BLaER1 (cell line): ENCODE data around the gene SKOR2.
"Not testable (repeated sequence)": the region's sequence is repeated elsewhere in the genome, so short reads cannot be mapped to it uniquely, and the experiment has no call there.

Source experiments
- H3K27ac ChIP-seq: shearing (Covaris generic); formaldehyde crosslinking; 2 replicates; pipeline ENCODE4 v1.8.1; 2022
- H3K27me3 ChIP-seq: shearing (Covaris generic); formaldehyde crosslinking; 2 replicates; pipeline ENCODE4 v1.8.1; 2022
- H3K36me3 ChIP-seq: shearing (Covaris generic); formaldehyde crosslinking; 2 replicates; pipeline ENCODE4 v1.8.1; 2022
- H3K4me1 ChIP-seq: shearing (Covaris generic); formaldehyde crosslinking; 2 replicates; pipeline ENCODE4 v1.8.1; 2022
- H3K4me2 ChIP-seq: shearing (Covaris generic); formaldehyde crosslinking; 2 replicates; pipeline ENCODE4 v1.8.1; 2022
- H3K4me3 ChIP-seq: shearing (Covaris generic); formaldehyde crosslinking; 2 replicates; pipeline ENCODE4 v1.8.1; 2022
- H3K9ac ChIP-seq: shearing (Covaris generic); formaldehyde crosslinking; 2 replicates; pipeline ENCODE4 v1.8.1; 2022
- H3K9me3 ChIP-seq: shearing (Covaris generic); formaldehyde crosslinking; 2 replicates; pipeline ENCODE4 v1.8.1; 2022
- H4K20me1 ChIP-seq: shearing (Covaris generic); formaldehyde crosslinking; 2 replicates; pipeline ENCODE4 v1.8.1; 2022
- Cebpa-rat ChIP-seq: shearing (Covaris generic); IDR thresholded peaks from 2 replicates; pipeline ENCODE4 v1.8.1; 2022

Gene SKOR2

DNA sequence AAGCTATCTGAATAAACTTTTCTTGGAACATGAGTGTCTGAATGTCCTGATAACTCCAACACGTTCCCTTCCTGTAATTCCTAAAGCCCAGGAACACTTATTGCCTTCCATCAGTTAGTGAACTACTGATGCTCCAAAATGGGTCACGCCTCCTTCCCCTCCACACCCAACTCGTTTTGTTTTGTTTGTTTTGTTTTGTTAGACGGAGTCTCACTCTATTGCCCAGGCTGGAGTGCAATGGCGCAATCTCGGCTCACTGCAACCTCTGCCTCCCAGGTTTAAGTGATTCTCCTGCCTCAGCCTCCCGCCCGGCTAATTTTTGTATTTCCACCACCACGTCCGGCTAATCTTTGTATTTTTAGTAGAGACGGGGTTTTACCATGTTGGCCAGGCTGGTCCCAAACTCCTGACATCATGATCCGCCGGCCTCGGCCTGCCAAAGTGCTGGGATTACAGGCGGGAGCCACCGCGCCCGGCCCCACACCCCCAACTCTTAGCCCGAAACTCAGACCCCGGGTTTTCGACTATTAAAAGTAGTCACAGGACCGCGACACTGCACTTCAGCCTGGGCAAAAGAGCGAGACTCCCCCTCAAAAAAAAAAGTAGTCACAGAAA, 76.1 kb downstream of the SKOR2 start:
- Histone ChIP-seq H4K20me1 (peaks cover 48% of the 10 kb centered on the region), H3K27ac (peak overlapping the region; percentile 86)
- no peak; the same call in 1 of the 2 replicates for TF ChIP-seq Cebpa-rat

GRCh38 chr18:47174545-47175116, 76.8 kb downstream of the SKOR2 start:
- peaks cover 54% of the 10 kb centered on the region for H4K20me1 ChIP-seq

More for the DNA sequence above, 76.1 kb downstream of the SKOR2 start:
- Histone ChIP-seq H3K9me3 (no peaks in the 10 kb centered on the region), H3K4me2 (peak overlapping the region; percentile 93), H3K27me3 (no peaks in the 10 kb centered on the region), H3K4me1 (peaks cover 27% of the 10 kb centered on the region), H3K9ac (peak overlapping the region; percentile 89), H3K4me3 (peak overlapping the region; percentile 91), H3K36me3 (peaks cover 23% of the 10 kb centered on the region)

DNA sequence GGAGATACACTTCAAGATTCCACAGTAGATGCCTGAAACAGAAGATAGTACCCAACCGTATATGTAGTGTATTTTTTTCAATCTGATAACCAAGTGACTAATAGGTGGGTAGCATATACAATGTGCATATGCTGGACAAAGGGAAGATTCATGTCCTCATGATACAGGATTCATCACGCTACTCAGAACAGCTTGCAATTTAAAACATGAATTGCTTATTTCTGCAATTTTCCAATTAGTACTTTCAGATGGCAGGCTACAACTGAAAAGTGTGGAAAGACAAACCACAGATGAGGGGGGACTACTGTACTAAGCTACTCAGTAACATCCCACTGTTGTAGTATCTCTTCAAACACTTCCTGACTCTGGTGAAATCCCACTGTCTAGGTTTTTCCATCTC, 79.0 kb downstream of the SKOR2 start:
- no peak for TF ChIP-seq Cebpa-rat
- Histone ChIP-seq H3K4me3 (no peak overlapping the region), H4K20me1 (peaks cover 76% of the 10 kb centered on the region), H3K4me1 (peaks cover 27% of the 10 kb centered on the region), H3K4me2 (no peak overlapping the region), H3K36me3 (peaks cover 23% of the 10 kb centered on the region), H3K27me3 (no peaks in the 10 kb centered on the region), H3K27ac (no peak overlapping the region), H3K9ac (no peak overlapping the region), H3K9me3 (no peaks in the 10 kb centered on the region)

More at GRCh38 chr18:47174545-47175116, 76.8 kb downstream of the SKOR2 start:
- H3K36me3 ChIP-seq, result peaks cover 23% of the 10 kb centered on the region
- H3K4me3 ChIP-seq, result peak overlapping the region; percentile 91
- no peak for TF ChIP-seq Cebpa-rat
- peak overlapping the region; percentile 93 for H3K4me2 ChIP-seq
- no peak overlapping the region for H3K27ac ChIP-seq
- H3K4me1 ChIP-seq, result peaks cover 27% of the 10 kb centered on the region
- no peaks in the 10 kb centered on the region for H3K9me3 ChIP-seq
- no peaks in the 10 kb centered on the region for H3K27me3 ChIP-seq
- peak overlapping the region; percentile 89; the same call in 1 of the 2 replicates for H3K9ac ChIP-seq

DNA sequence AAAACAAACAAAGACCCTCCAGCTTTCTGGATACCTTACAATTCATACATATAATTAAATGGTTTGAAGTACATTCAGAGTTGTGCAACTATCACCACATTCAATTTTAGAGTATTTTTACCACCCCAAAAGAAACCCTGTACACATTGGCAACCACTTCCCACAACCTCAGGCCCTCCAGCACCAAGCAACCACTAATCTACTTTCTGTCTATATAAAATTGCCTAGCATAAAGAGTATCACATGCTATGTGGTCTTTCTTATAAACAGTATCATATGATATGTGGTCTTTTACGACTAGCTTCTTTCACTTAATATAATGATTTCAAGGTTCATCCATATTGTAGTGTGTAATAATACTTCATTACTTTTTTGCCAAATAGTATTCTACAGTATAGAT, 82.5 kb downstream of the SKOR2 start:
- peaks cover 31% of the 10 kb centered on the region for H3K36me3 ChIP-seq
- H3K4me1 ChIP-seq, result peaks cover 14% of the 10 kb centered on the region; the same call in 1 of the 2 replicates
- H3K4me3 ChIP-seq, result no peak overlapping the region
- TF ChIP-seq Cebpa-rat, result no peak
- peaks cover 94% of the 10 kb centered on the region for H4K20me1 ChIP-seq
- H3K27ac ChIP-seq, result no peak overlapping the region
- no peaks in the 10 kb centered on the region for H3K9me3 ChIP-seq
- no peak overlapping the region for H3K9ac ChIP-seq
- H3K27me3 ChIP-seq, result no peaks in the 10 kb centered on the region
- no peak overlapping the region for H3K4me2 ChIP-seq

DNA sequence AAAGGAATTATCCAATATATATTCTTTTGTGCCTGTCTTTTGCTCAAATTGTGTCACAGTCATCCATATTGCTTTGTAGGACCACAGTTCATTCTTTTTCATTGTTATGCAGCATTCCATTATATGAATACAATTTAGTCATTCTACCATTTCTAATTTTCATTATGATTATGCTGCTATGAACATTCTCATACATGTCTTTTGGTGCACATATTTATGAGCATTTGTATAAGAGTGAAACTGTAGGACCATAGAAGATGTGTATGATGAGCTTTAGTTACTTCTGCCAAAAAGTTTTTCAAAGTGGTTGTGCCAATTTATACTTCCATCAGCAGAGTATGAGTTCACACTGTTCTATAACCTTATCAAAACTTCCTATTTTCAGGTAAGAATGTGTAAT, 83.0 kb downstream of the SKOR2 start:
- no peak overlapping the region for H3K9ac ChIP-seq
- no peak for TF ChIP-seq Cebpa-rat
- H3K4me1 ChIP-seq, result peaks cover 14% of the 10 kb centered on the region; the same call in 1 of the 2 replicates
- peaks cover 96% of the 10 kb centered on the region for H4K20me1 ChIP-seq
- peaks cover 29% of the 10 kb centered on the region for H3K36me3 ChIP-seq
- no peaks in the 10 kb centered on the region for H3K9me3 ChIP-seq
- H3K27me3 ChIP-seq, result no peaks in the 10 kb centered on the region
- H3K4me2 ChIP-seq, result no peak overlapping the region
- no peak overlapping the region for H3K4me3 ChIP-seq
- H3K27ac ChIP-seq, result no peak overlapping the region

- Histone ChIP-seq H3K27ac (no peak overlapping the region), H3K9ac (no peak overlapping the region), H3K4me2 (no peak overlapping the region), H3K9me3 (no peaks in the 10 kb centered on the region), H3K27me3 (no peaks in the 10 kb centered on the region), H3K4me1 (no peaks in the 10 kb centered on the region), H3K36me3 (peaks cover 17% of the 10 kb centered on the region; the same call in 1 of the 2 replicates), H3K4me3 (no peak overlapping the region), H4K20me1 (peaks cover 96% of the 10 kb centered on the region)
- no peak for TF ChIP-seq Cebpa-rat
Measured at GRCh38 chr18:47166294-47166693, 85.2 kb downstream of the SKOR2 start.

GRCh38 chr18:47163241-47163640, 88.2 kb downstream of the SKOR2 start:
- TF ChIP-seq Cebpa-rat, result no peak
- no peak overlapping the region for H3K27ac ChIP-seq
- peaks cover 19% of the 10 kb centered on the region; the same call in 1 of the 2 replicates for H3K36me3 ChIP-seq
- no peaks in the 10 kb centered on the region for H3K9me3 ChIP-seq
- no peak overlapping the region for H3K4me2 ChIP-seq
- no peaks in the 10 kb centered on the region for H3K27me3 ChIP-seq
- no peaks in the 10 kb centered on the region for H3K4me1 ChIP-seq
- no peak overlapping the region for H3K9ac ChIP-seq
- peaks cover 90% of the 10 kb centered on the region for H4K20me1 ChIP-seq
- no peak overlapping the region for H3K4me3 ChIP-seq

DNA sequence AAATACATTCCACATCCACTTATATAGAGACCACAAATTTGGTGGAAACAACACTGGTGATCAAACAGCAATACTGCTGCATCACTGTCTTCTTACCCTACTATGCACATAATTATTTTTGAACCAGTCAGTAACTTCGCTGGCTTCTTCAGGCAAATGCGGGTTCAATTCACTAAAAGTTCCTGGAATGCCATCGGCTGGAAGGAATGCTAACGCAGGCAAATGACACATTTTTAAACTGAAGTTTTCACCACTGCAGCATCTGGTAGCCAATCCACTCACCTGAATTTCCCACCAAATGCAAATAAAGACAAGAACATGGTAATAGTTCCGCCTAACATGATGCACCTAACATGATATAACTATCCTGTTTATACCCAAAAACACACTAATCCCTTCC, 91.2 kb downstream of the SKOR2 start:
- no peak overlapping the region for H3K9ac ChIP-seq
- no peaks in the 10 kb centered on the region for H3K4me1 ChIP-seq
- no peak for TF ChIP-seq Cebpa-rat
- no peak overlapping the region for H3K4me3 ChIP-seq
- no peak overlapping the region for H3K27ac ChIP-seq
- H3K9me3 ChIP-seq, result no peaks in the 10 kb centered on the region
- H3K27me3 ChIP-seq, result no peaks in the 10 kb centered on the region
- peaks cover 75% of the 10 kb centered on the region for H4K20me1 ChIP-seq
- peaks cover 19% of the 10 kb centered on the region; the same call in 1 of the 2 replicates for H3K36me3 ChIP-seq
- H3K4me2 ChIP-seq, result no peak overlapping the region

DNA sequence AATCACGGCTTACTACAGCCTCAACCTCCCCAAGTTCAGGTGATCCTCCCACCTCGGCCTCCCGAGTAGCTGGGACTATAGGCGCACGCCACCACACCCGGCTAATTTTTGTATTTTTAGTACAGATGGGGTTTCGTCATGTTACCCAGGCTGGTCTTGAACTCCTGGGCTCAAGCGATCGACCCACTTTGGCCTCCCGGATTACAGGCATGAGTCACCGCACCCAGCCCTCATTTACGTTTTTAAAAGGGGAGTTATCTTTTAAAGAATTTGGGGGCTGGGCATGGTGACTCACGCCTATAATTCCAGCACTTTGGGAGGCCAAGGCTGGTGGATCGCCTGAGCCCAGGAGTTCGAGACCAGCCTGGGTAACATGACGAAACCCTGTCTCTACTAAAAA, 93.1 kb downstream of the SKOR2 start:
- not testable (repeated sequence) for H3K27me3 ChIP-seq, H3K4me2 ChIP-seq, H3K4me3 ChIP-seq, H3K9ac ChIP-seq, H3K27ac ChIP-seq, H3K4me1 ChIP-seq, H3K9me3 ChIP-seq
- Histone ChIP-seq H3K36me3 (peaks cover 27% of the 10 kb centered on the region), H4K20me1 (peaks cover 60% of the 10 kb centered on the region)
